HCT116 (cell line): ENCODE results near the gene PRLH. TPM values are rescaled to one million over a fixed set of nuclear protein-coding genes. Genes with fewer than 3 reads are reported as not detected.

ENCODE experiments used
- ATAC-seq: fragments of 200-7000 bp; cut with Tn5 transposase; 2 replicates; pipeline ENCODE4 v1.9.1; 2020; ENCODE audit warnings: mild to moderate bottlenecking, moderate library complexity
- BruUV-seq: library from RNA; stranded (reverse); fragments of 400-500 nt; replicated peaks from 2 replicates; lab custom pipeline; 2021; lab: Mats Ljungman, UMichigan
- CTCF ChIA-PET: fragments of 300-600 bp; sonication (Branson Sonifier 250); formaldehyde crosslinking; loops from one replicate; lab custom pipeline; 2021; ENCODE audit warnings: antibody characterized with exemption; lab: Charles Lee
- POLR2A ChIA-PET: fragments of 300-600, 350-600 bp; sonication (Branson Sonifier 250); formaldehyde crosslinking; loops from one replicate; lab custom pipeline; 2021; ENCODE audit warnings: antibody characterized with exemption; lab: Charles Lee
- RAD21 ChIA-PET, 2 experiments: fragments of 300-600 bp; sonication (Branson Sonifier 250); formaldehyde crosslinking; loops; one replicate each; lab custom pipeline; 2023; ENCODE audit warnings: low total read pairs in 2 of 2; ENCODE audit not compliant: uncharacterized antibody in 2 of 2, unreplicated experiment in 2 of 2, low non-redundant PET in 1 of 2; lab: Charles Lee
- DNase-seq: peaks from one replicate; pipeline ENCODE4 v3.0.0-alpha.2; 2010; ENCODE audit warnings: low read depth, low spot score
- H2AFZ ChIP-seq: fragments of 200-600 bp; shearing (Covaris generic), sonication (generic); 2 replicates; pipeline ENCODE4 v1.6.1; 2017; ENCODE audit warnings: low read depth, mixed run types, mixed read lengths, antibody characterized with exemption, low read length; ENCODE audit not compliant: poor library complexity, severe bottlenecking
- H3K27ac ChIP-seq: 2 replicates; pipeline ENCODE4 v1.5.1; 2012; ENCODE audit warnings: low read depth, low read length
- H3K27me3 ChIP-seq: fragments of 200-600 bp; sonication (generic); 2 replicates; pipeline ENCODE4 v1.6.1; 2016; ENCODE audit warnings: mixed run types, low read length, mixed read lengths; ENCODE audit not compliant: insufficient read depth
- H3K36me3 ChIP-seq, 2 experiments: fragments of 200-500 bp in 1 of 2; fragments of 200-600 bp in 1 of 2; sonication (Bioruptor generic) in 1 of 2; sonication (generic) in 1 of 2; 2 replicates each; pipeline versions ENCODE4 v1.5.1 to v1.6.1; 2014 to 2016; ENCODE audit warnings: low read length in 2 of 2, inconsistent platforms in 1 of 2, mixed read lengths in 1 of 2, mixed run types in 1 of 2; ENCODE audit not compliant: insufficient read depth in 2 of 2, control insufficient read depth in 1 of 2
- H3K4me1 ChIP-seq, 2 experiments: fragments of 200-600 bp in 1 of 2; sonication (generic) in 1 of 2; 2 replicates each; pipeline versions ENCODE4 v1.5.1 to v1.6.1; 2012 to 2017; ENCODE audit warnings: low read length in 2 of 2, inconsistent platforms in 1 of 2, mild to moderate bottlenecking in 1 of 2, mixed read lengths in 1 of 2, mixed run types in 1 of 2, moderate library complexity in 1 of 2; ENCODE audit not compliant: insufficient read depth in 2 of 2, control insufficient read depth in 1 of 2
- H3K4me2 ChIP-seq: fragments of 200-600 bp; sonication (generic); 2 replicates; pipeline ENCODE4 v1.6.1; 2017; ENCODE audit warnings: mixed run types, low read length, mixed read lengths
- H3K4me3 ChIP-seq, 2 experiments: fragments of 200-600 bp in 1 of 2; sonication (generic) in 1 of 2; replicated peaks in 1 of 2; 2 replicates each; pipeline ENCODE4 v1.5.1; 2011 to 2016; ENCODE audit warnings: low read length in 2 of 2, control low read depth in 1 of 2, low read depth in 1 of 2, mild to moderate bottlenecking in 1 of 2, mixed read lengths in 1 of 2, mixed run types in 1 of 2
- H3K79me2 ChIP-seq: fragments of 200-600 bp; sonication (generic); 2 replicates; pipeline ENCODE4 v1.6.1; 2017; ENCODE audit warnings: mild to moderate bottlenecking, mixed run types, low read length, moderate library complexity, mixed read lengths; ENCODE audit not compliant: insufficient read depth
- H3K9ac ChIP-seq: fragments of 200-600 bp; sonication (generic); 2 replicates; pipeline ENCODE4 v1.6.1; 2016; ENCODE audit warnings: low read length, mixed read lengths
- H3K9me2 ChIP-seq: fragments of 200-600 bp; sonication (generic), shearing (Covaris generic); 2 replicates; pipeline ENCODE4 v1.6.1; 2017; ENCODE audit warnings: mixed run types, mild to moderate bottlenecking, moderate library complexity; ENCODE audit not compliant: insufficient read depth
- H3K9me3 ChIP-seq, 2 experiments: fragments of 200-500 bp in 1 of 2; fragments of 200-600 bp in 1 of 2; sonication (Bioruptor generic) in 1 of 2; sonication (generic) in 1 of 2; 2 replicates each; pipeline ENCODE4 v1.6.1; 2014 to 2017; ENCODE audit warnings: low read length in 2 of 2, mixed read lengths in 2 of 2, inconsistent platforms in 1 of 2, low read depth in 1 of 2, mild to moderate bottlenecking in 1 of 2, mixed run types in 1 of 2, moderate library complexity in 1 of 2; ENCODE audit not compliant: control insufficient read depth in 1 of 2, insufficient read depth in 1 of 2
- H4K20me1 ChIP-seq: fragments of 200-600 bp; sonication (generic), shearing (Covaris generic); 2 replicates; pipeline ENCODE4 v1.6.1; 2017; ENCODE audit warnings: mixed run types, mild to moderate bottlenecking, moderate library complexity; ENCODE audit not compliant: insufficient read depth
- CEBPB ChIP-seq: IDR thresholded peaks from 2 replicates; pipeline ENCODE4 v1.6.1; 2012; ENCODE audit warnings: low read depth
- JUND ChIP-seq: IDR thresholded peaks from 2 replicates; pipeline ENCODE4 v1.6.1; 2012
- POLR2A ChIP-seq: IDR thresholded peaks from 2 replicates; pipeline ENCODE4 v1.7.0; 2011; ENCODE audit warnings: borderline replicate concordance; ENCODE audit not compliant: insufficient read depth, insufficient read length; ENCODE audit errors: extremely low read depth
- POLR2AphosphoS5 ChIP-seq: IDR thresholded peaks from 2 replicates; pipeline ENCODE4 v1.6.1; 2011; ENCODE audit warnings: mild to moderate bottlenecking, low read depth, low read length, moderate library complexity
- SP1 ChIP-seq: IDR thresholded peaks from 2 replicates; pipeline ENCODE4 v1.6.1; 2012; ENCODE audit warnings: low read depth
- TCF7L2 ChIP-seq: IDR thresholded peaks from 2 replicates; pipeline ENCODE4 v1.7.0; 2011; ENCODE audit warnings: borderline replicate concordance, inconsistent platforms; ENCODE audit not compliant: insufficient read depth, insufficient read length; ENCODE audit errors: extremely low read depth
- intact Hi-C: fragments of 100-400 bp; cut with micrococcal nuclease; formaldehyde crosslinking; loops from 2 replicates; pipeline ENCODE4 v1.10.0; 2022
- total RNA-seq: library from RNA; stranded (reverse); gene quantifications from one replicate; pipeline ENCODE4 v1.2.1, GENCODE V29; 2021; ENCODE audit not compliant: unreplicated experiment
- TF ChIP-seq, protein P1 (sequence below): IDR thresholded peaks from 2 replicates; pipeline ENCODE4 v1.6.1; 2012
- TF ChIP-seq, protein P2 (sequence below): IDR thresholded peaks from 2 replicates; pipeline ENCODE4 v1.6.1; 2011; ENCODE audit warnings: mild to moderate bottlenecking, low read length, moderate library complexity; ENCODE audit not compliant: insufficient replicate concordance; ENCODE audit errors: extremely low read depth
- TF ChIP-seq, protein P3 (sequence below): IDR thresholded peaks from 2 replicates; pipeline ENCODE4 v1.6.1; 2012

Gene PRLH
- total RNA-seq, 1 experiment from 2014 or later: not detected

DNA sequence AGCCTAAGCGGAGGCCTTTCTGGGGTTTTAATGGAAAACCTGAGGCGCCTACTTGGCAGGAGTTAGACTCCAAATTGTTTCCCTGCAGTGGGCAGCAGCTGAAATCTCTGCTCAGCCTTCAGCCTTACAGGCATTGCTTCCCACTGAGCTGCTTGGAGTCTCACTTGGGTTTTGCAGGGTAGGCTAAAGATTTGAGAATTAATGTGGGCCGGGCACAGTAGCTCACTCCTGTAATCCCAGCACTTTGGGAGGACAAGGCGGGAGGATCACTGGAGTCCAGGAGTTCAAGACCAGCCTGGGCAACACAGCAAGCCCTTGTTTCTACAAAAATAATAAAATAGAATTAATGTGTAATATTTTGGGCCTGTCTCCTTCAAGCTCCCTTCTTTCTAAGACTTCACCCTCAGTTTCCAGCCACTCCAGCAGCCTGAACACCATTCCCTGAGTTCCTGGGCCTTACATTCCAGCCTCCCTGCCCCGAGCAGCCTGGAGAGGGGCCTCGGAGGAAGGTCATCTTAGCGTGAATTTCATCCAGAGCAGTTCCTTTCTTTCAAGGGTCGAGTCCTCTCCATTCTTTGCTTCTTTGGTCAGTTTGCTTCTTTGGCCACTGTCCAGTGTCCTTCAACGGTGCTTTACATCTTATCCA, 33.2 kb downstream of the PRLH start:
- ChIA-PET RAD21 (no interaction called here), CTCF (no interaction called here), POLR2A (no interaction called here)
- Histone ChIP-seq H3K9ac (no peak overlapping the region), H3K9me3 (no peaks in the 10 kb centered on the region), H3K36me3 (no peaks in the 10 kb centered on the region), H3K27ac (no peak overlapping the region), H3K4me1 (peaks cover 3 to 6% of the 10 kb centered on the region in 2 experiments; a peak in 2 of 4 replicates), H3K27me3 (no peaks in the 10 kb centered on the region), H3K4me3 (no peak overlapping the region), H3K9me2 (no peaks in the 10 kb centered on the region), H3K4me2 (no peak overlapping the region), H2AFZ (no peak overlapping the region), H4K20me1 (no peaks in the 10 kb centered on the region), H3K79me2 (no peaks in the 10 kb centered on the region)
- TF ChIP-seq, protein P1, sequence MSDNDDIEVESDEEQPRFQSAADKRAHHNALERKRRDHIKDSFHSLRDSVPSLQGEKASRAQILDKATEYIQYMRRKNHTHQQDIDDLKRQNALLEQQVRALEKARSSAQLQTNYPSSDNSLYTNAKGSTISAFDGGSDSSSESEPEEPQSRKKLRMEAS: no peak
- TF ChIP-seq, protein P2, sequence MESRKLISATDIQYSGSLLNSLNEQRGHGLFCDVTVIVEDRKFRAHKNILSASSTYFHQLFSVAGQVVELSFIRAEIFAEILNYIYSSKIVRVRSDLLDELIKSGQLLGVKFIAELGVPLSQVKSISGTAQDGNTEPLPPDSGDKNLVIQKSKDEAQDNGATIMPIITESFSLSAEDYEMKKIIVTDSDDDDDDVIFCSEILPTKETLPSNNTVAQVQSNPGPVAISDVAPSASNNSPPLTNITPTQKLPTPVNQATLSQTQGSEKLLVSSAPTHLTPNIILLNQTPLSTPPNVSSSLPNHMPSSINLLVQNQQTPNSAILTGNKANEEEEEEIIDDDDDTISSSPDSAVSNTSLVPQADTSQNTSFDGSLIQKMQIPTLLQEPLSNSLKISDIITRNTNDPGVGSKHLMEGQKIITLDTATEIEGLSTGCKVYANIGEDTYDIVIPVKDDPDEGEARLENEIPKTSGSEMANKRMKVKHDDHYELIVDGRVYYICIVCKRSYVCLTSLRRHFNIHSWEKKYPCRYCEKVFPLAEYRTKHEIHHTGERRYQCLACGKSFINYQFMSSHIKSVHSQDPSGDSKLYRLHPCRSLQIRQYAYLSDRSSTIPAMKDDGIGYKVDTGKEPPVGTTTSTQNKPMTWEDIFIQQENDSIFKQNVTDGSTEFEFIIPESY: no peak
- TF ChIP-seq, protein P3, sequence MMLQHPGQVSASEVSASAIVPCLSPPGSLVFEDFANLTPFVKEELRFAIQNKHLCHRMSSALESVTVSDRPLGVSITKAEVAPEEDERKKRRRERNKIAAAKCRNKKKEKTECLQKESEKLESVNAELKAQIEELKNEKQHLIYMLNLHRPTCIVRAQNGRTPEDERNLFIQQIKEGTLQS: no peak
- TF ChIP-seq POLR2AphosphoS5 (no peak), TCF7L2 (no peak), POLR2A (no peak), CEBPB (no peak), JUND (no peak), SP1 (no peak)
- DNase-seq: no peak
- BruUV-seq: no TSS peak
- no peak for ATAC-seq
- intact Hi-C loops: no loop called here
